Activated B cell treated with CpG ODN at 0.5 μM for 24 hours (primary cell): ENCODE measurements around the gene EIPR1. TPM values are rescaled to one million over a fixed set of nuclear protein-coding genes. Genes with fewer than 3 reads are reported as not detected.
A peak's percentile ranks its signal among the peaks of the same experiment; 100 is the strongest.

Experiments
- ATAC-seq: fragments of 200-7000 bp; cut with Tn5 transposase; one replicate; pipeline ENCODE4 v1.10.0; 2021; ENCODE audit warnings: low read depth, mild to moderate bottlenecking, moderate library complexity
- CTCF ChIA-PET: fragments of 350-600 bp; sonication (Branson Sonifier 250); formaldehyde crosslinking; loops from one replicate; lab custom pipeline; 2021; ENCODE audit warnings: antibody characterized with exemption; lab: Charles Lee
- POLR2A ChIA-PET: fragments of 350-600 bp; sonication (Branson Sonifier 250); formaldehyde crosslinking; loops from one replicate; lab custom pipeline; 2021; ENCODE audit warnings: antibody characterized with exemption; lab: Charles Lee
- DNase-seq: peaks from one replicate; pipeline ENCODE4 v3.0.0; 2022
- H3K27ac Mint-ChIP-seq: one replicate; pipeline ENCODE4 v1.8.0; 2020; ENCODE audit warnings: mixed read lengths
- H3K27me3 Mint-ChIP-seq: one replicate; pipeline ENCODE4 v1.8.0; 2021; ENCODE audit warnings: mixed read lengths
- H3K36me3 Mint-ChIP-seq: one replicate; pipeline ENCODE4 v1.8.0; 2021; ENCODE audit warnings: low read depth, mixed read lengths
- H3K4me1 Mint-ChIP-seq: one replicate; pipeline ENCODE4 v1.8.0; 2021; ENCODE audit warnings: mixed read lengths
- H3K4me3 Mint-ChIP-seq: one replicate; pipeline ENCODE4 v1.8.0; 2020; ENCODE audit warnings: mild to moderate bottlenecking, mixed read lengths
- H3K9me3 Mint-ChIP-seq: one replicate; pipeline ENCODE4 v1.8.0; 2020; ENCODE audit warnings: mixed read lengths
- CTCF ChIP-seq: fragments of 200-600 bp; IDR thresholded peaks from one replicate; pipeline ENCODE4 v1.8.0; 2022; ENCODE audit warnings: antibody characterized with exemption, mild to moderate bottlenecking
- intact Hi-C: fragments of 100-400 bp; cut with micrococcal nuclease; formaldehyde crosslinking; loops from one replicate; pipeline ENCODE4 v1.15.1; 2024
- total RNA-seq: library from RNA; stranded (reverse); gene quantifications from 2 replicates; pipeline ENCODE4 v1.2.3, GENCODE V29; 2022

EIPR1 gene
- total RNA-seq, 1 donor from 2014 or later = 36.3 TPM

GRCh38 chr2:3193443-3194330 lies 183.9 kb downstream of the EIPR1 start:
- POLR2A ChIA-PET = no interaction called here
- no peak for DNase-seq
- CTCF ChIA-PET = no interaction called here
- Mint-ChIP-seq H3K9me3 (no peaks in the 10 kb centered on the region), H3K4me3 (no peak overlapping the region), H3K36me3 (peaks cover 78% of the 10 kb centered on the region), H3K27me3 (no peaks in the 10 kb centered on the region), H3K4me1 (no peaks in the 10 kb centered on the region), H3K27ac (no peak overlapping the region)
- intact Hi-C loops = no loop called here
- no peak for TF ChIP-seq CTCF
- no peak for ATAC-seq

- Mint-ChIP-seq H3K9me3 (no peaks in the 10 kb centered on the region), H3K36me3 (peaks cover 79% of the 10 kb centered on the region), H3K4me1 (no peaks in the 10 kb centered on the region), H3K27ac (no peak overlapping the region), H3K4me3 (no peak overlapping the region), H3K27me3 (no peaks in the 10 kb centered on the region)
- ATAC-seq (no peak), DNase-seq (no peak)
- ChIA-PET POLR2A (no interaction called here), CTCF (no interaction called here)
- TF ChIP-seq CTCF = no peak
- intact Hi-C loops = no loop called here
These were observed 184.7 kb downstream of the EIPR1 start for GRCh38 chr2:3192920-3193319.

- TF ChIP-seq CTCF = no peak
- Mint-ChIP-seq H3K9me3 (no peaks in the 10 kb centered on the region), H3K4me3 (no peak overlapping the region), H3K36me3 (peaks cover 78% of the 10 kb centered on the region), H3K4me1 (no peaks in the 10 kb centered on the region), H3K27me3 (no peaks in the 10 kb centered on the region), H3K27ac (no peak overlapping the region)
- CTCF ChIA-PET = no interaction called here
- ATAC-seq (no peak), DNase-seq (no peak)
- intact Hi-C loops = no loop called here
- POLR2A ChIA-PET = no interaction called here
These were observed 185.3 kb downstream of the EIPR1 start for GRCh38 chr2:3192281-3192818.

- intact Hi-C loops = no loop called here
- no peaks in the 10 kb centered on the region for H3K9me3 Mint-ChIP-seq
- TF ChIP-seq CTCF = no peak
- no peak overlapping the region for H3K27ac Mint-ChIP-seq
- H3K4me1 Mint-ChIP-seq = no peaks in the 10 kb centered on the region
- peaks cover 72% of the 10 kb centered on the region for H3K36me3 Mint-ChIP-seq
- ChIA-PET POLR2A (no interaction called here), CTCF (no interaction called here)
- DNase-seq (no peak), ATAC-seq (no peak)
- H3K4me3 Mint-ChIP-seq = no peak overlapping the region
- H3K27me3 Mint-ChIP-seq = no peaks in the 10 kb centered on the region
These were observed 187.7 kb downstream of the EIPR1 start for GRCh38 chr2:3189961-3190360.

- H3K4me1 Mint-ChIP-seq = no peaks in the 10 kb centered on the region
- no peak for TF ChIP-seq CTCF
- no peaks in the 10 kb centered on the region for H3K9me3 Mint-ChIP-seq
- H3K36me3 Mint-ChIP-seq = peaks cover 66% of the 10 kb centered on the region
- CTCF ChIA-PET = no interaction called here
- POLR2A ChIA-PET = no interaction called here
- ATAC-seq (no peak), DNase-seq (no peak)
- no peak overlapping the region for H3K4me3 Mint-ChIP-seq
- peak overlapping the region; percentile 35 for H3K27ac Mint-ChIP-seq
- H3K27me3 Mint-ChIP-seq = no peaks in the 10 kb centered on the region
- intact Hi-C loops = no loop called here
These were observed 188.5 kb downstream of the EIPR1 start for GRCh38 chr2:3189076-3189591.
